Endothelial cell (in vitro differentiated cells): ENCODE data around the gene NPB. TPM values are rescaled to one million over a fixed set of nuclear protein-coding genes. Genes with fewer than 3 reads are reported as not detected.

Experiments
- DNase-seq: peaks from one replicate; pipeline ENCODE4 v3.0.0; 2021; ENCODE audit warnings: low spot score
- H3K27ac Mint-ChIP-seq: one replicate; pipeline ENCODE4 v1.8.0; 2021; ENCODE audit warnings: mixed read lengths, inconsistent platforms; ENCODE audit not compliant: unreplicated experiment
- H3K27me3 Mint-ChIP-seq: one replicate; pipeline ENCODE4 v1.8.0; 2021; ENCODE audit warnings: mild to moderate bottlenecking, moderate library complexity, mixed read lengths, inconsistent platforms; ENCODE audit not compliant: unreplicated experiment
- H3K36me3 Mint-ChIP-seq: one replicate; pipeline ENCODE4 v1.8.0; 2021; ENCODE audit warnings: mild to moderate bottlenecking, low read depth, mixed read lengths, inconsistent platforms; ENCODE audit not compliant: unreplicated experiment
- H3K4me1 Mint-ChIP-seq: one replicate; pipeline ENCODE4 v1.8.0; 2021; ENCODE audit warnings: mild to moderate bottlenecking, mixed read lengths, inconsistent platforms; ENCODE audit not compliant: unreplicated experiment
- H3K4me3 Mint-ChIP-seq: one replicate; pipeline ENCODE4 v1.8.0; 2021; ENCODE audit warnings: mild to moderate bottlenecking, mixed read lengths, inconsistent platforms; ENCODE audit not compliant: unreplicated experiment
- H3K9me3 Mint-ChIP-seq: one replicate; pipeline ENCODE4 v1.8.0; 2021; ENCODE audit warnings: mixed read lengths, inconsistent platforms; ENCODE audit not compliant: unreplicated experiment
- CTCF ChIP-seq: fragments of 200-600 bp; sonication (generic); IDR thresholded peaks from one replicate; pipeline ENCODE4 v1.5.0; 2021; ENCODE audit warnings: antibody characterized with exemption; ENCODE audit not compliant: unreplicated experiment
- total RNA-seq: library from RNA; stranded (reverse); fragmentation: NEBNext Ultra II Directional; extraction: Animal tissue kit (Norgen Biotek cat#: 25700); gene quantifications from one replicate; pipeline ENCODE4 v1.2.1, GENCODE V29; 2021; ENCODE audit not compliant: unreplicated experiment

NPB gene
- total RNA-seq, 1 donor from 2014 or later = 0.56 TPM

GRCh38 chr17:81907219-81908145 lies 5.4 kb downstream of the NPB start:
- H3K27ac Mint-ChIP-seq = no peak overlapping the region
- H3K4me3 Mint-ChIP-seq = no peak overlapping the region
- DNase-seq = no peak
- H3K36me3 Mint-ChIP-seq = no peaks in the 10 kb centered on the region
- TF ChIP-seq CTCF = no peak
- H3K27me3 Mint-ChIP-seq = peaks cover 10% of the 10 kb centered on the region
- no peaks in the 10 kb centered on the region for H3K9me3 Mint-ChIP-seq
- H3K4me1 Mint-ChIP-seq = no peaks in the 10 kb centered on the region

- no peak overlapping the region for H3K27ac Mint-ChIP-seq
- DNase-seq = no peak
- H3K36me3 Mint-ChIP-seq = peaks cover 8% of the 10 kb centered on the region
- TF ChIP-seq CTCF = no peak
- no peak overlapping the region for H3K4me3 Mint-ChIP-seq
- peaks cover 15% of the 10 kb centered on the region for H3K27me3 Mint-ChIP-seq
- H3K9me3 Mint-ChIP-seq = no peaks in the 10 kb centered on the region
- no peaks in the 10 kb centered on the region for H3K4me1 Mint-ChIP-seq
Observed at GRCh38 chr17:81908793-81909192, 6.8 kb downstream of the NPB start.

- Mint-ChIP-seq H3K4me3 (peak overlapping the region; percentile 21), H3K4me1 (no peaks in the 10 kb centered on the region), H3K36me3 (peaks cover 8% of the 10 kb centered on the region), H3K27ac (no peak overlapping the region), H3K27me3 (peaks cover 15% of the 10 kb centered on the region), H3K9me3 (no peaks in the 10 kb centered on the region)
- TF ChIP-seq CTCF = no peak
- no peak for DNase-seq
Observed at GRCh38 chr17:81909231-81909630, 7.2 kb downstream of the NPB start.

GRCh38 chr17:81909966-81910839 lies 8.2 kb downstream of the NPB start:
- H3K4me3 Mint-ChIP-seq = peak overlapping the region; percentile 92
- H3K27me3 Mint-ChIP-seq = peaks cover 15% of the 10 kb centered on the region
- TF ChIP-seq CTCF = no peak
- no peaks in the 10 kb centered on the region for H3K9me3 Mint-ChIP-seq
- peaks cover 8% of the 10 kb centered on the region for H3K36me3 Mint-ChIP-seq
- DNase-seq = no peak
- no peaks in the 10 kb centered on the region for H3K4me1 Mint-ChIP-seq
- H3K27ac Mint-ChIP-seq = no peak overlapping the region
